ENCODE measurements around the gene C19orf85. TPM values are rescaled to one million over a fixed set of nuclear protein-coding genes. Genes with fewer than 3 reads are reported as not detected.

C19orf85 gene
- total and polyA plus RNA-seq, 2 experiments from 2014 or later: 1.7 to 3.4 TPM

- no peak for TF ChIP-seq CREB1 (CRISPR knock-in tag; IDR thresholded peaks at IDR 0.05; ENCODE audit: low read depth)
- TF ChIP-seq NANOG (IDR thresholded peaks at IDR 0.05; ENCODE audit: borderline replicate concordance): no peak
- TF ChIP-seq, protein P1, sequence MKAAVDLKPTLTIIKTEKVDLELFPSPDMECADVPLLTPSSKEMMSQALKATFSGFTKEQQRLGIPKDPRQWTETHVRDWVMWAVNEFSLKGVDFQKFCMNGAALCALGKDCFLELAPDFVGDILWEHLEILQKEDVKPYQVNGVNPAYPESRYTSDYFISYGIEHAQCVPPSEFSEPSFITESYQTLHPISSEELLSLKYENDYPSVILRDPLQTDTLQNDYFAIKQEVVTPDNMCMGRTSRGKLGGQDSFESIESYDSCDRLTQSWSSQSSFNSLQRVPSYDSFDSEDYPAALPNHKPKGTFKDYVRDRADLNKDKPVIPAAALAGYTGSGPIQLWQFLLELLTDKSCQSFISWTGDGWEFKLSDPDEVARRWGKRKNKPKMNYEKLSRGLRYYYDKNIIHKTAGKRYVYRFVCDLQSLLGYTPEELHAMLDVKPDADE (IDR thresholded peaks at IDR 0.05): no peak
- no peak for TF ChIP-seq EZH2 (IDR thresholded peaks at IDR 0.05; ENCODE audit: low read depth, unreplicated experiment)
- TF ChIP-seq, protein P2, sequence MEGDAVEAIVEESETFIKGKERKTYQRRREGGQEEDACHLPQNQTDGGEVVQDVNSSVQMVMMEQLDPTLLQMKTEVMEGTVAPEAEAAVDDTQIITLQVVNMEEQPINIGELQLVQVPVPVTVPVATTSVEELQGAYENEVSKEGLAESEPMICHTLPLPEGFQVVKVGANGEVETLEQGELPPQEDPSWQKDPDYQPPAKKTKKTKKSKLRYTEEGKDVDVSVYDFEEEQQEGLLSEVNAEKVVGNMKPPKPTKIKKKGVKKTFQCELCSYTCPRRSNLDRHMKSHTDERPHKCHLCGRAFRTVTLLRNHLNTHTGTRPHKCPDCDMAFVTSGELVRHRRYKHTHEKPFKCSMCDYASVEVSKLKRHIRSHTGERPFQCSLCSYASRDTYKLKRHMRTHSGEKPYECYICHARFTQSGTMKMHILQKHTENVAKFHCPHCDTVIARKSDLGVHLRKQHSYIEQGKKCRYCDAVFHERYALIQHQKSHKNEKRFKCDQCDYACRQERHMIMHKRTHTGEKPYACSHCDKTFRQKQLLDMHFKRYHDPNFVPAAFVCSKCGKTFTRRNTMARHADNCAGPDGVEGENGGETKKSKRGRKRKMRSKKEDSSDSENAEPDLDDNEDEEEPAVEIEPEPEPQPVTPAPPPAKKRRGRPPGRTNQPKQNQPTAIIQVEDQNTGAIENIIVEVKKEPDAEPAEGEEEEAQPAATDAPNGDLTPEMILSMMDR (conservative IDR thresholded peaks at IDR 0.05; ENCODE audit: low read depth in 2 of 2): no peak
- no peak for TF ChIP-seq ZNF114 (CRISPR knock-in tag; IDR thresholded peaks at IDR 0.05)
Observed at GRCh38 chr19:55493052-55493644, 28.6 kb upstream of the C19orf85 start (continued).

GRCh38 chr19:55492362-55492944 lies 27.9 kb upstream of the C19orf85 start:
- DNase-seq (ENCODE audit: low spot score): no peak
- H3K36me3 Mint-ChIP-seq (ENCODE audit: low read depth): no peaks in the 10 kb centered on the region
- H3F3A ChIP-seq (replicated peaks; ENCODE audit: low read depth): peaks cover 4% of the 10 kb centered on the region
- H4K20me1 ChIP-seq (replicated peaks; ENCODE audit: insufficient read depth): no peaks in the 10 kb centered on the region
- ATAC-seq: no peak
- no peak overlapping the region for H3K4me3 Mint-ChIP-seq
- H3K79me2 ChIP-seq (replicated peaks; ENCODE audit: insufficient read depth): no peaks in the 10 kb centered on the region
- H3K4me1 Mint-ChIP-seq: peaks cover 25% of the 10 kb centered on the region
- H3K9me2 ChIP-seq (ENCODE audit: insufficient read depth): no peaks in the 10 kb centered on the region
- no peak overlapping the region for H3K4me2 ChIP-seq
- H3K4me1 ChIP-seq (ENCODE audit: insufficient read depth): peaks cover 14% of the 10 kb centered on the region; the same call in 1 of the 2 replicates
- no peak overlapping the region for H3K4me3 ChIP-seq
- no peaks in the 10 kb centered on the region; the same call in 1 of the 3 replicates for H3K9me3 Mint-ChIP-seq
- H3K27ac Mint-ChIP-seq: no peak overlapping the region
- no peaks in the 10 kb centered on the region for H3K36me3 ChIP-seq (ENCODE audit: insufficient read depth)
- H3K27ac ChIP-seq (ENCODE audit: low read depth): no peak overlapping the region
- H2AFZ ChIP-seq: no peak overlapping the region
- H3K27me3 ChIP-seq (ENCODE audit: insufficient read depth): no peaks in the 10 kb centered on the region
- H3K27me3 Mint-ChIP-seq (ENCODE audit: insufficient read depth, low read depth, poor library complexity): peaks cover 7% of the 10 kb centered on the region
- no peak for TF ChIP-seq ZNF462 (CRISPR knock-in tag; IDR thresholded peaks at IDR 0.05)
- no peak for TF ChIP-seq EZH2 (IDR thresholded peaks at IDR 0.05; ENCODE audit: low read depth, unreplicated experiment)
- TF ChIP-seq, protein P2 (conservative IDR thresholded peaks at IDR 0.05; ENCODE audit: low read depth in 2 of 2): no peak
- TF ChIP-seq EZH2phosphoT487 (IDR thresholded peaks at IDR 0.05; ENCODE audit: unreplicated experiment): no peak
